DMS 273 (cell line): ENCODE data around the gene TNS4.

Experiments used
- DNase-seq: peaks from one replicate; lab custom pipeline; 2025; ENCODE audit not compliant: unreplicated experiment; lab: John Stamatoyannopoulos, UW

TNS4 gene

DNA sequence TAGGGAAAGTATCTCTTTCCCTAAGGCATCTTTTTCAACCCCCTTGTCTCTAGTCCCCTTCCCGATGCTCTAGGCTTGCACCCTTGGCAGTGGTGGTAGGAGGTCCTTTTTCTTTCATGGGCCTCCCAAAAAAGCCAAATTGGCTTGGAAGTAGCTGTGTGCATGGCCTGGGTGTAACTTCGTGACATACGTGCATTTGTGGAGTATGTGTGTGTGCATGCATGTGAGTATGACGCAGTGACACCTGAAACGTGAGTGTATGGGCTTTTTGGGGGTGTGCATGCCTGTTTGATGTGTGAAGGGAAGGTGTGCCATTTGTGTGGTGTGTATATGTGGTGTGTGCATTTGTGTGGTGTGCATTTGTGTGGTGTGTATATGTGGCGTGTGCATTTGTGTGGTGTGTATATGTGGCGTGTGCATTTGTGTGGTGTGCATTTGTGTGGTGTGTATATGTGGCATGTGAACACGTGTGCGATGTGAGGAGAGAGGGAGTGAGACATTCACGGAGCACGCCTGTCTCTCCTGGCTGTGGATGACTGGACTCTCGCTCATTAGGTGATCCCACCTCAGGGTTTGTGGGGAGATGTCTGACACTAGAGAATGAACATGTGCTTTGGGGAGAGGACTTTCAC is 42.5 kb downstream of the TNS4 start:
- no peak for DNase-seq

- DNase-seq = peak; percentile 95
Measured at GRCh38 chr17:40457964-40458791, 43.2 kb downstream of the TNS4 start.

- peak; percentile 52 for DNase-seq
Measured at GRCh38 chr17:40457369-40457768, 44.1 kb downstream of the TNS4 start.

DNA sequence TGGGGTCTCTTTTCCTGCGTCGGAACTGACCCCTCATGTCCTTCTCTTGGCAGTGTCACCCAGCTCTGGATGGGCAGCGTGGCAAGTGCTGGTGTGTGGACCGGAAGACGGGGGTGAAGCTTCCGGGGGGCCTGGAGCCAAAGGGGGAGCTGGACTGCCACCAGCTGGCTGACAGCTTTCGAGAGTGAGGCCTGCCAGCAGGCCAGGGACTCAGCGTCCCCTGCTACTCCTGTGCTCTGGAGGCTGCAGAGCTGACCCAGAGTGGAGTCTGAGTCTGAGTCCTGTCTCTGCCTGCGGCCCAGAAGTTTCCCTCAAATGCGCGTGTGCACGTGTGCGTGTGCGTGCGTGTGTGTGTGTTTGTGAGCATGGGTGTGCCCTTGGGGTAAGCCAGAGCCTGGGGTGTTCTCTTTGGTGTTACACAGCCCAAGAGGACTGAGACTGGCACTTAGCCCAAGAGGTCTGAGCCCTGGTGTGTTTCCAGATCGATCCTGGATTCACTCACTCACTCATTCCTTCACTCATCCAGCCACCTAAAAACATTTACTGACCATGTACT is 44.9 kb downstream of the TNS4 start:
- DNase-seq = no peak

GRCh38 chr17:40454613-40454995 is 46.8 kb downstream of the TNS4 start:
- DNase-seq = no peak

- no peak for DNase-seq
Measured at GRCh38 chr17:40453881-40454612, 47.4 kb downstream of the TNS4 start.

- no peak for DNase-seq
Measured at GRCh38 chr17:40452921-40453378, 48.5 kb downstream of the TNS4 start.

- no peak for DNase-seq
Measured at GRCh38 chr17:40452216-40452787, 49.1 kb downstream of the TNS4 start.

DNA sequence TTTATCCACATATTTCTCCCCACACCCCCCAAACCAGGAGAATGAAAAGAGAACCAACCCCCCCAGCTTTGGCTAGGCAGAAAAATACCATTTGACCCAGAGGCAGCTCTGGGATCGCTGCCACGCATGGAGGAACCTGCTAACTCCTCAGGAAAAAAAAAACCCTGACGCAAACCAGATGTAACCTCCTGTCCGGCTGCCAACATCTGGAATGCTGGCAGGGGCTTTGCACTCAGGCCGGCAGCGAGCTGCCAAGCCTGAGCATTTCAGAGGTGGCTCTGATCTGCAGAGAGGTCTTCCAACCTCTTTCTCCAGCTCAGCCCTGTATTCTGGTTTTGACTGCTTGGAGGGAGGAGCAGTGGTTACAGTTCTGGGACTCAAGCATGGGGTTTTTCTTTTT is 50.0 kb downstream of the TNS4 start:
- DNase-seq = peak; percentile 49

DNA sequence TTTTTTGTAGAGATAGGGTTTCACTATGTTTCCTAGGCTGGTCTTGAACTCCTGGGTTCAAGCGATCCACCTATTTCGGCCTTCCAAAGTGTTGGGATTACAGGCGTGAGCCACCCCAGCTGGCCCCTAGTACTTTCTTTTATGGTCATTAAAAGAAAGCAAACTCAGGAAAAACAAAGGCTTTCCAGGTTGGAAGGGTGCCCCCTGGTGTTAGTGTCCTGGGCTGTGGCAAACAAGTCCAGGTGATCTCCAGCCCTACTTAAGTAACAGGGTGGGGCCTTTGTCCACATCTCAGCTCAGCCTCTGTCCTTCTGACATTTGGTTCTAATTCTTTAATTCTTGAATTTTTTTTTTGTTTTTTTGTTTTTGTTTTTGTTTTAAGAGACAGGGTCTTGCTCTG is 51.2 kb downstream of the TNS4 start:
- peak; percentile 42 for DNase-seq

DNA sequence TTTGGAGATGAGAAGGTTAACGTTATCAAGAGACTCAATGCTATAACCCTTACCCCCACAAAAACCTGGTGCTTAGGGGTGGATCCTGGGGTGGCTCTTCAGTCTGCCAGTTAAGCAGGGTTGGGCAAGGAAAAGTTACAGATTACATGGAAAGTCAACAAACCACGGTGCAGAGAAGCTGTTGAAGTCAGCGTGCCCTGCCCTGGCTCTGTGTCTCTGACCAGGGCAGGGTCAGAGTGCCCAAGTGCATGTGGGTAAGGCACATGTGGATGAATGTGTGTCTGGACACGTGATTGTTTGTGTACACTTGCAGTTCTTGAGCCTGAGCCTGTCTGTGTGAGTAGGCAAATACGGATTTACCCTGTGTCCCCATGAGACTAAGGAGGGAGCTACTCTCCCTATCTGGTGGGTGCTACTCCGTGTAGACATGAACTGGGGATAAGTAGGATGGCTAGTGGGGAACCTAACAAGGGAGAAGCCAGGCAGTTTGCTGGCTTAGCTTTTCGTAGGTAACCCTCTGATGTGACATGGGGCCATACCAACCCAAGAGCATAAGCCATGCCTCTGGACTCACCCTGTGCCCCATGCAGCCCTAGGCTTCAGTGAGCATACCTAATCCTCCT is 52.7 kb downstream of the TNS4 start:
- DNase-seq = no peak

- peak; percentile 46 for DNase-seq
Measured at GRCh38 chr17:40448213-40448638, 53.2 kb downstream of the TNS4 start.

- DNase-seq = no peak
Measured at GRCh38 chr17:40447806-40448205, 53.6 kb downstream of the TNS4 start.

DNA sequence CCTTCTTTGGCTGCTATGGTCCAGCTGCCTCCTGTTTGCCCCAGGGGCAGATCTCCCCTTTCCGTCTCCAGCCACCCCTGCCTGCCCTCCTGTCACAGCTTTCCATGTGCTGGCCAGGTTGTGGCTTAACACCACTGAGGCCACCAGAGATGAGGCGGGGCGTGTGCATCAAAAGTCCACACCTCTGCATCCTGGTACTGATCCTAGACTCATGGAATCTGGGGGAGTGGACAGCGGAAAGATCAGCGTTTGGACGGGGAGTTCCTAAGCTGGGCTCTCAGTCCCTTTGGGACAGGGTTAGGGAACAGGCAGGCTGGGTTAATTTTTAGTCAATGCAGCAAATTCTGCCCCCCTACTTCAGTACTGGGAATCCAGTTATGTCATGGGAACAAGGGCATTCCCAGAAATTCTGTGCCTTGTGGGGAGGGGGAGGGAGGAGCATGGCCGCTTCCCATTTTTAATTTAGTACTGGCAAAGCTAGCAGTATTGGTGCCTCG is 54.2 kb downstream of the TNS4 start:
- DNase-seq = no peak

DNA sequence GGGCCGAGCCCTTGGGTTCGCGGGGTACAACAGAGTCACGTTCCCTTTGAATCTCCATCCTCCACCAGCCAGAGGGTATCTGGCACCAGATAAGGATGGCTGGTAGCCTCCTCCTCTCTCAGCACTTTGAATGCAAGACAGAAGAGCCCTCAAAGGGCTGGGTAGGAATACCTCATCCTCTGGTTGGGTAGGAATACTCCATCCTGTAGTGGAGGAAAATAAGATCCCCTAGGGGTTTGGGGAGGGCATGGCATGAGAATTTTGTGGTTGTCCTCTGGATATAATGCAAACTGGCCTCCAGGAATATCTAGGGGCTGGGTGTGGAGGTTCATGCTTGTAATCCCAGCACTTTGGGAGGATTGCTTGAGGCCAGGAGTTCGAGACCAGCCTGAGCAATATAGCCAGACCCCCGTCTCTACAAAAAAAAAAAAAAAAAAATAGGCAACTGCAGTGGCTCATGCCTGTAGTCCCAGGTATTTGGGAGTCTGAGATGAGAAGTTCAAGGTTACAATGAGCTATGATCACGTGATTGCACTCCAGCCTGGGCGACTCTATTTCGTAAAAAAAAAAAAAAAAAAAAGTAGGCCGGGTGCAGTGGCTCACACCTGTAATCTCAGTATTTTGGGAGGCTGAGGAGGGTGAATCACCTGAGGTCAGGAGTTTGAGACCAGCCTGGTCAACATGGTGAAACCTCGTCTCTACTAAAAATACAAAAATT is 55.5 kb downstream of the TNS4 start:
- peak; percentile 36 for DNase-seq

- DNase-seq = peak; percentile 65
Measured at GRCh38 chr17:40443988-40444899, 57.2 kb downstream of the TNS4 start.

DNA sequence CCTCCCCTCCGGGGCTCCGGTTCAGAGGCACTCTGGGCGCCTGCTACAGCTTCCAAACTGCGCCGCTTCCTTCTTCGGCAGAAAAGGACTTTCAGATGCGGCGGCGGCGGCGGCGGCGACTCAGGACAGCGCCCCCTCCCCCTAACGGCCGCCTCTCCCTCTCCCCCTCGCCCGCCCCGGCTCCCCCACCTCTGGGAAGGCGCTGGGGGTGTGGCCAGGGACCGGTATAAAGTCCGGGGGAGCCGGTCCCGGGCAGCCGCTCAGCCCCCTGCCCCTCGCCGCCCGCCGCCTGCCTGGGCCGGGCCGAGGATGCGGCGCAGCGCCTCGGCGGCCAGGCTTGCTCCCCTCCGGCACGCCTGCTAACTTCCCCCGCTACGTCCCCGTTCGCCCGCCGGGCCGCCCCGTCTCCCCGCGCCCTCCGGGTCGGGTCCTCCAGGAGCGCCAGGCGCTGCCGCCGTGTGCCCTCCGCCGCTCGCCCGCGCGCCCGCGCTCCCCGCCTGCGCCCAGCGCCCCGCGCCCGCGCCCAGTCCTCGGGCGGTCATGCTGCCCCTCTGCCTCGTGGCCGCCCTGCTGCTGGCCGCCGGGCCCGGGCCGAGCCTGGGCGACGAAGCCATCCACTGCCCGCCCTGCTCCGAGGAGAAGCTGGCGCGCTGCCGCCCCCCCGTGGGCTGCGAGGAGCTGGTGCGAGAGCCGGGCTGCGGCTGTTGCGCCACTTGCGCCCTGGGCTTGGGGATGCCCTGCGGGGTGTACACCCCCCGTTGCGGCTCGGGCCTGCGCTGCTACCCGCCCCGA is 58.0 kb downstream of the TNS4 start, which contains the start of gene IGFBP4:
IGFBP4 (plus strand) TSS at position 255 of the 792 bp plus-strand sequence; CDS start at position 541, 286 bp downstream.
- DNase-seq = peak; percentile 89
